Measurements from ENCODE around the gene IMMP2L.

DNA sequence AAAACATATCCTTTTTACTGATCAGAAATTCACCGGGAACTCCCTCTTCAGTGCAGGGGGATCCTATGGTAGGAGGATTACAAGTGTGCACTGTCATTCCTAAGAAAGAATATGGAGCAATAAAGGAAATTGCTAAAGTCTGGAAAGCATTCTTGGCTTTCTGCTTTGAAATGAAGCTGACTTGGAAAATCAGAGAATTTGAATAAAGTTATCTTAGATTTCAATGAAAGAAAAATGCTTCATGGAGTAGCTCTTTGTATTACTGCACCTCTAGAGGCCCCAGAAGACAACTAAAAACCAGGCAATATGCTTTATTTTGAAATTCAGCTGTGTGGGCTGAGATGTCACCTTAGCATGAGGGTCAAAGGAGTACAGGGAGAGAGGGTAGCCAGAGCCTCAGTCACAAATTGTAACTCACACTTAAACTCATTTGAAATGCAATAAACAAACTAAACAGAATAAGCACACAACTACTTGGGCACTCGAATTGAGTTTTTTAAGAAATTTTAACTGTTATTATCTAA, 102.5 kb downstream of the IMMP2L start:
- TF ChIP-seq MAX (IDR thresholded peaks at IDR 0.05; ENCODE audit: insufficient read depth, insufficient read length) (no peak), EZH2 (IDR thresholded peaks at IDR 0.05; ENCODE audit: borderline replicate concordance, low read depth, low read length, severe bottlenecking) (no peak), POLR2AphosphoS5 (IDR thresholded peaks at IDR 0.05; ENCODE audit: insufficient read depth, low read depth, low read length) (no peak), POLR2A (IDR thresholded peaks at IDR 0.05; ENCODE audit: low read depth, low read length) (no peak), FOS (IDR thresholded peaks at IDR 0.05; ENCODE audit: borderline replicate concordance, insufficient read depth, low read length) (no peak), GATA2 (IDR thresholded peaks at IDR 0.05; ENCODE audit: insufficient read depth, insufficient read length, low read depth, low read length) (no peak), JUN (IDR thresholded peaks at IDR 0.05; ENCODE audit: borderline replicate concordance, insufficient read depth, insufficient read length, low read depth) (no peak)
- TF ChIP-seq, protein P1, sequence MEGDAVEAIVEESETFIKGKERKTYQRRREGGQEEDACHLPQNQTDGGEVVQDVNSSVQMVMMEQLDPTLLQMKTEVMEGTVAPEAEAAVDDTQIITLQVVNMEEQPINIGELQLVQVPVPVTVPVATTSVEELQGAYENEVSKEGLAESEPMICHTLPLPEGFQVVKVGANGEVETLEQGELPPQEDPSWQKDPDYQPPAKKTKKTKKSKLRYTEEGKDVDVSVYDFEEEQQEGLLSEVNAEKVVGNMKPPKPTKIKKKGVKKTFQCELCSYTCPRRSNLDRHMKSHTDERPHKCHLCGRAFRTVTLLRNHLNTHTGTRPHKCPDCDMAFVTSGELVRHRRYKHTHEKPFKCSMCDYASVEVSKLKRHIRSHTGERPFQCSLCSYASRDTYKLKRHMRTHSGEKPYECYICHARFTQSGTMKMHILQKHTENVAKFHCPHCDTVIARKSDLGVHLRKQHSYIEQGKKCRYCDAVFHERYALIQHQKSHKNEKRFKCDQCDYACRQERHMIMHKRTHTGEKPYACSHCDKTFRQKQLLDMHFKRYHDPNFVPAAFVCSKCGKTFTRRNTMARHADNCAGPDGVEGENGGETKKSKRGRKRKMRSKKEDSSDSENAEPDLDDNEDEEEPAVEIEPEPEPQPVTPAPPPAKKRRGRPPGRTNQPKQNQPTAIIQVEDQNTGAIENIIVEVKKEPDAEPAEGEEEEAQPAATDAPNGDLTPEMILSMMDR (IDR thresholded peaks at IDR 0.05; ENCODE audit: extremely low read depth in 1 of 2, insufficient read depth in 1 of 2, low read depth in 1 of 2, low read length in 2 of 2): no peak
